HG02642 (cell line): ENCODE measurements around the gene IRF2BP1.
"Not testable (repeated sequence)": the region's sequence is repeated elsewhere in the genome, so short reads cannot be mapped to it uniquely, and the experiment has no call there.

Experiments
- ATAC-seq: cut with Tn5 transposase; IDR thresholded peaks from one replicate; pipeline ENCODE4 v1.9.1; 2021; ENCODE audit warnings: mild to moderate bottlenecking; ENCODE audit not compliant: unreplicated experiment, poor library complexity

IRF2BP1 gene

DNA sequence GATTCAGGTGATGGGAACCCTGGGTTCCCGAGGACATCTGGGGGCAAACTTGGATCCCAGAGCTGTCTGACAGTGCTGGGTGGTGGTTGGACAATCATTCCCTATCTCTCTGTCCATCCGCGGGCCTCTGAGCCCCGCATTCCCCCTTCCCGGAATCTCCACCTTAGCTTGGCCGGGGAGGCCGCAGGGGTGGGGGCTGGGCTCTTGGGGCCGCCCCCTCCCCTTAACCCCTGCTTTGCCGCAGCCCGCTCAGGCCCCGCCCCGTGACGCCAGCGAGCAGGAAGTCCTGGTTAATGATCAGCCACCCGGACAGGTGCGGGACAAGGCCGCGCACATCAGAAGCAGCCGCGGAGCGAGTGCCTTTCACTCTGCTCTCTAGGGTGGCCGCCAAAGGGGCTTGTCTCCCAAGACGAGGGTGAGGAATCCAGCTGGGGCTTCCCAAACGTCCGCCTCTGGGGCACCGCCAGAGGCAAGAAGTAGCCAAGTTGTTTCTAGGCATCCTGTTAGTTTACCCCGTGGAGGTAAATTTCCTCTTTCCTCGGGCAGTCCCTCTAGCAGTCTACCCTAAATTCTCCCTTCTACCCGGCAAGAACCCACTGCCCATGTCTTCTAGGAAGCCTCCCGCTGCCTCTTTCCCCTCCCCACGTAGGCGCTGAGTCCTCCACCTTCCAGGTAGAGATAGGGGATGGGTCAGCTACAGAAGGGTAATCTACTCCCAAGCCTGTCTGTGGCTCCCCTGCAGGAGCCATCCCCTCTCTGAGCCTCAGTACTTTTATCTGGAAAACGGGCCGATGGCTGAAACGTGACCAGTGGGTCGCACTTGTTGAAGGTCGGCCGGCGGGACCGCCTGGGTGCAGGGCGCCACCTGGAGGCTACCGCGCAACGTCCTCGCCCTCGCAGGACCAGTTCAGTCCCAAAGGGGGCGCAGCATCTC, 3.0 kb downstream of the IRF2BP1 start:
- ATAC-seq, result no peak

DNA sequence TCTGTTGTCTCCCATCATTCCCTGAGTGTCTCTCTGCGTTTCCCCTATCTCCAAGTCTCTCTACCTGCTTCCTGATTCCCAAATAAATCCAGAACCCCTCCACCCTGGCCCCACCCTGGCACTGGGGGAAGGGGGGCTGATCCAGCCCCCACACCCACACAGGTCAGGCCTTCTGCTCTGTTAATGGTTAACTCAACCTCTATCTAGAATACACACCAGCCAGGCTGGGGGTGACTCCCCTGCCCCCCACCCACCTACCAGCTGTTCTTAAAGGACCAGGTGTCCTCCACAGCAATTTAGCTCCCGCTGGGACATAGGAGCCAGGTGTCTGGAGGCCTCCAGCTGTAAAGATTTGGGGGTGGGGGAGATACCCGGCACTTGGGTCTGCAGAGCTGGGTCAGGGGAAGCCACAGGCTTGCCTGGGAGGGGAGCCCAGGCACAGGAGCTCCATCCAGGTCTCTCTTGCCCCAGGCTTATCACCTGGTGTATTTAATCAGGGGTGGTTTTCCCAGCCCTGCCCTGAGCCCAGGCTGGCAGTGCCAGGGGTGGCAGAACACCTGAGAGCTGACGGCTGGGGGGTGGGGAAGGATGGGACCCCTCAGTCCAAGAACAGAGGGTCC, 3.9 kb downstream of the IRF2BP1 start:
- ATAC-seq, result no peak

DNA sequence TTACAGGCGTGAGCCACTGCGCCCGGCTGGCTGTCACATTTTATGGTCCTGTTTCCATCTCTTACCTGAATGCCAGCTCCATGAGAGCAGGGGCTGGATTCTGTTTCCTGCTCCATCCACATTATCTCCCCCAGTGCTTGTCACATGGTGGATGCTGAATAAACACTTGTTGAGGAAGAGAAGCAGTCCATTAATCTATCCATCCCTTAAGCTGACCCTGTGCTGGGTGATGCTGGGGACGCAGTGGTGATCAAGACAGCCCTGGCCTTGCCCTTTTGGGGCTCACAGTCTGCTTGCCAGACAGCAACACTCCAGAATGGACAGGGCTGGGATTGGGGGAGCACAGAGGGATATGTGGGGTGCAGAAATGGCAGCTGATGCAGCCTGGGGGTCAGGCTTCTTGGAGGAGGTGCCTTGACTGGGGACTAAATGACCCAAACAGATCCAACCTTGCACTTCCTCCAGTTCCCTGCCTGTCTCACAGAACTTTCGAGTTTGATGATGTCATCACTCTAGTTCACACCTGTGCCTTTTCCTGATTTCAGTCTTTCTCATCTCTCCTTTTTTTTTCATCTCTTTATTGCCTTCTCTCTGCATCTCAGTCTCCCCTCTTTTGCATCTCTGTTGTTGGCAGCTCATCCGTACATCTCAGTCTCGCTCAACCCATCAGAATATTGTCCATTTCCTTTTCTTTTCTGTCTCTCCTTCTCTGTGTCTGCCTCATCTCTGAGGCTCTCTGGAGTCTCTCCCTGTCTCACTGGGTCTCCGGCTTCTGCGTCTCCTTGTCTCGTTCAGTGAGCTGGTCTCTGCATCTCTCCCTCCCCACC, 4.6 kb downstream of the IRF2BP1 start:
- ATAC-seq, result no peak

DNA sequence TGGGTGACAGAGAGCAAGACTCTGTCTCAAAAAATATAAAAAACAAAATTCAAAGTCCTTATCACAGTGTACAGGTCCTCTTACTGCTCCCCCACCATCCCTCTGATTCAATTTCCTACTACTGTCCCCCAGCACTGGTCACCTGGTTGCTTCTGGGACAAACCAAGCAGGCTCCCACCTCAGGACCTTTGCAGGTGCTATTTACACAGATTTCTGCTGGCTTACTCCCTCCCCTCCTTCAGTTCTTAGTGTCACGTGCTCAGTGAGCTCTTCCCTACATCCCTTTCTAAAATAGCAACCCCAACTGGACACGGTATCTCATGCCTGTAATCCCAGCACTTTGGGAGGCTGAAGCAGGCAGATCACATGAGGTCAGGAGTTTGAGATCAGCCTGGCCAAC, 6.0 kb downstream of the IRF2BP1 start:
- no peak for ATAC-seq

DNA sequence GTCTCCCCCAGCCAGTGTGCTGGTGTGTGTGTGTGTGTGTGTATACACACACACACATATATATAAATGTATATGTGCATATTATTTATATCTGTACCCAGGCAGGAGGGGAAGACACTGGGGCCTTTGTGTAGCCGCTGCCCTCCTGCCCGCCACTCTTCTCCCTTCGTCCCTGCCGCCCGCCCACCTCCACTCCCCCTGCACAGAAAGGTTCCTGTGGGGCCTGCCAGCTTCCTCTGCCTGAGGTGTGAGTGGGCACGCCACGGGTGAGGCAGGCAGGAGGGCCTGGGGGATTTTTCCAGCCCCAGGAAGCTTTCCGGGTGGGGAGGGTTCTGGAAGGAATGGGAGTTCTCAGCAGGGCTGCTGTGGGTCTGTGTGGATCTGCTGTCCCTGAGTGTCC, 6.9 kb downstream of the IRF2BP1 start:
- no peak for ATAC-seq

DNA sequence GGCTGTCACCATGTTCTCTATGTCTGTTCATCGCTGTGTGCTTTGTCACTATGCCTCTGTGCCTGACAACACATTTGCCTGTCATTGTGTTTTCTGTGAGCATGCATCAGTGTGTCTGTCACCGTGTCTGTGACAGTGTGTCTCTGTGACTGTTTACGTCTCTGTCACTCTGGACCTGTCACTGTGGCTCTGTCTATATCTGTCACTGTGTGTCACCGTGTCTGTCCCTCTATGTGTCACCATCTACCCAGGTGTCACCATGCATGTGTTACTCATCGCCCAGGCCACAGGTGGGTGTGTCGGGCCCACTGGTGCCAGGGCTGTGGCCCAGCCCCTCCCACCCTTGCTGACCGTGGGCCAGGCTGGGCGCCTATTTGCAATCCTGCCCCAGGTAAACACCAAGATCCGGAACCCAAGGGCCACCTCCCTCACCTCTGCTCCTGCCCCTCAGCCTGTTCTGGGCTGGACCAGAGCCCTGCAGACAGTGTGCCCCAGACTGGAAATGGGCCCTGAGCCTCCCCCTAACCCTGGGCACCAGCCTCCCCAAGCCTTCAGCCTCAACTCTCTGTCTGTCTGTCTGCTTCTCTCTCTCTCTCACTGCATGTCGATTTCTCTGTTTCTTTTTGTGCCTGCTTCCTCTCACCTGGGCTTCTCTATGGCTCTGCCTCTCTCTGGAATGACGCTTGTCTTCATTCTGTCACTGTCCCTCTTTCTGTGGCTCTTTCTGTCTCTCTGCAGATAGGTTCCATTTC, 7.7 kb downstream of the IRF2BP1 start:
- no peak for ATAC-seq

DNA sequence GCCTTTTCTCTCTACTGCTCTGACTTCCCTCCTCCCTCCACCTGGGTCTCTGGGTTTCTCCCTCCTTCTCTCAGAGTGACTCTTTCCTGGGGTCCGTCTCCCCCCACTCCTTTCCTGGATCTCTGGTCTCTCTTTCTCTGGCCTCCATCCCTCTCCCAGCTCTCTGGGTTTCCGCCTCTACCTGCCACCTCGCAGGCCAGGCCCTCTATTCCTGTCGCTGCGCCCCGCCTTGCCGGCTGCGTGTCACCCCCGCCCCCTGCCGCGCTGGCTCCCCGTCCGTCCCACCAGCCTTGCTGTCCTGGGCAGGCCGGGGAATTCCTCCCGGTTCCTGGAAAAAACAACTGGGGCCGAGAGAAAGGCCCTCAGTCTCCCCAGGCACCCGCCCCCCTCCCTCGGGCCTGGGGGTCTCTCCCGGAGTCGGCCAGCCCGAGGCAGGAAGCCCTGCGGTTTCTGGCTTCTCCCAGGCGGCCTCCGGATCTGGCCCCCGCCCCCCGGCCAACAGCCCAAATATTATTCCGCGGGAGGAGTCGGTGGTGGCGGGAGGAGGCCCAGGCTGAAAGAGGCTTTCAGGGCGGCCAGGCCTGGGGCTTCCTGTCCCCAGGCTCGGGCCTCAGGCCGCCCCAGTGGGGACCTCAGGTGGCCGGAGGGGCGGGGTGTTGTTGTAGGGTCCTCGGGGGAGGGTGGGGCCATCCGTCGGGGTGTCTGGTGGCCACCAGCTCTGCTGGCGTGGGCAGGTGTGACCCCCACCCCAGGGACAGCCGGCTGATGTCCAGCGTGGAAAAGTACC, 9.3 kb downstream of the IRF2BP1 start:
- no peak for ATAC-seq

DNA sequence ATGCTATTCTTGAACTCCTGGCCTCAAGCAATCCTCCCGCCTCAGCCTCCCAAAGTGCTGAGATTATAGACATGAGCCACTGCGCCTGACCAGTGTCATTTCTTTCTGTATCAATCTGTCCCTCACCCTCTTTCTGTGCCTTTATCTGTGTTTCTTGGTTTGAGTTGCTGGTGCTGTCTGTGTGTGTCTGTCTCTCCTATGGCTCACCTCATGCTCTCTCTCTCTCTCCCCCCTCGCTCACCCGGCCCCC, 9.9 kb downstream of the IRF2BP1 start:
- ATAC-seq, result no peak

DNA sequence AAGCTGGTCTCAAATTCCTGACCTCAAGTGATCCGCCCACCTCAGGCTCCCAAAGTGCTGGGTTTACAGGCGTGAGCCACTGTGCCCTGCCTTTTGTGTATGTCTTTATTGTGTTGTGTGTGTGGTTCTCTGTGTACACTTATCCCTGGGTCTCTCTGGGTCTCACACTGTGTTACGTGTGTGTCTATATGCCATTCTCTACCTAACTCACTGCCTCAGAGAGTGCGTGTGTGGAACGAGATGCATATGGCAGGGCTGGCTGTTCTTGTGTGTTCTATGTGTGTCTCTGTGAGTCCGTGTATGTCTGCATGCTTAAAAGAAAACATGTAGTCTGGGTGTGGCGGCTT, 11.3 kb downstream of the IRF2BP1 start:
- ATAC-seq, result no peak

DNA sequence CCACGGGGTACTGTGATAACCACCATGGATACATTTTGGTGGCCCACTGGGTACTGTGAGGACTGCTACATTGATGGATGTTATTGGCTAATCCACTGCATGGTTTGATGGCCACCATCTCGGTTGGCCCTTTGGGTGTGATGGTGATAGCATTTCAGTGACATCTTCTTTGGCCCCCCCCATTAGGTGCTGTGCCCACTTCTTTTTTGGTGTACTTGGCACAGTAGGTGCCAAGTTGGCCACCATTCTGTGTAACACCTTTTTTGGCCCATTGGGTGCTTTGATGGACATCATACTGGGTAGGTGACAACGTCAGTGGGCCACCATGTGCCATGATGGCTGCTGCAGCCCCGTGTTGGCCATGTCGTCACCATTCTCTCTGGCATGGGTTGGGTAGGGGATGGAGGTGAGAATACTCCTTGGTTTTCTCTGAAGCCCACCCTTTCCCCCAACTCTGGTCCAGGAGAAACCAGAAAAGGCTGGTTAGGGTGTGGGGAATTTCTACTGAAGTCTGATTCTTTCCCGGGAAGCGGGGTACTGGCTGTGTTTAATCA, 12.6 kb downstream of the IRF2BP1 start:
- no peak for ATAC-seq

DNA sequence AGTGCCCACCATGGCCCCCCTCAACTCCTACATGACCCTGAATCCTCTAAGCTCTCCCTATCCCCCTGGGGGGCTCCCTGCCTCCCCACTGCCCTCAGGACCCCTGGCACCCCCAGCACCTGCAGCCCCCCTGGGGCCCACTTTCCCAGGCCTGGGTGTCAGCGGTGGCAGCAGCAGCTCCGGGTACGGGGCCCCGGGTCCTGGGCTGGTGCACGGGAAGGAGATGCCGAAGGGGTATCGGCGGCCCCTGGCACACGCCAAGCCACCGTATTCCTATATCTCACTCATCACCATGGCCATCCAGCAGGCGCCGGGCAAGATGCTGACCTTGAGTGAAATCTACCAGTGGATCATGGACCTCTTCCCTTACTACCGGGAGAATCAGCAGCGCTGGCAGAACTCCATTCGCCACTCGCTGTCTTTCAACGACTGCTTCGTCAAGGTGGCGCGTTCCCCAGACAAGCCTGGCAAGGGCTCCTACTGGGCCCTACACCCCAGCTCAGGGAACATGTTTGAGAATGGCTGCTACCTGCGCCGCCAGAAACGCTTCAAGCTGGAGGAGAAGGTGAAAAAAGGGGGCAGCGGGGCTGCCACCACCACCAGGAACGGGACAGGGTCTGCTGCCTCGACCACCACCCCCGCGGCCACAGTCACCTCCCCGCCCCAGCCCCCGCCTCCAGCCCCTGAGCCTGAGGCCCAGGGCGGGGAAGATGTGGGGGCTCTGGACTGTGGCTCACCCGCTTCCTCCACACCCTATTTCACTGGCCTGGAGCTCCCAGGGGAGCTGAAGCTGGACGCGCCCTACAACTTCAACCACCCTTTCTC, 13.6 kb downstream of the IRF2BP1 start:
- no peak for ATAC-seq

DNA sequence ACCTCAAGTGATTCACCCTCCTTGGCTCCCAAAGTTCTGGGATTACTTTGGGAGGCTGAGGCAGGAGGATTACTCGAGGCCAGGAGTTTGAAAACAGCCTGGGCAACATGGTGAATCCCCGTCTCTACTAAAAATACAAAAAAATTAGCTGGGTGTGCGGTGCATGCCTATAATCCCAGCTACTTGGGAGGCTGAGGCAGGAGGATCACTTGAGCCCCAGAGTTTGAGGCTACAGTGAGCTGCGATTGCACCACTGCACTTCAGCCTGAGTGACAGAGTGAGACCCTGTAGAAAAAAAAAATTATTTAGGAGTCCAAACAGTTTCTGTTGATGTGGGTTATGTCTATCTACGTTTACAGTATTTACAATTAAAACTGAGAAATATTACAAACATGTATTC, 15.1 kb downstream of the IRF2BP1 start:
- ATAC-seq, result no peak

DNA sequence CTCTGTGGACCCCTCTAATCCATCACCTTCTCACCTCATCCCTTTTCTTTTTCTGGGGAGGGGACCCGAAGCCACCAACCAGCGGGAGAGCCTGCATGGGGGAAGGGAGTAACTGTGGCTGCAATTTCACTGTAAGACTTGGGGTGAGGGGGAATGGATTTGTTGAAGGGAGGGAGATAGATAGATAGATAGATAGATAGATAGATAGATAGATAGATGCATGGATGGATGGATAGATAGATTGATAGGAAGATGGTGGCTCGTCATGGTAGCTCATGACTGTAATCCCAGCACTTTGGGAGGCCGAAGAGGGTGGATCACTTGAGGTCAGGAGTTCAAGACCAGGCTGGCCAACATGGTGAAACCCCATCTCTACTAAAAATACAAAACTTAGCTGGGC, 18.7 kb downstream of the IRF2BP1 start:
- not testable (repeated sequence) for ATAC-seq

DNA sequence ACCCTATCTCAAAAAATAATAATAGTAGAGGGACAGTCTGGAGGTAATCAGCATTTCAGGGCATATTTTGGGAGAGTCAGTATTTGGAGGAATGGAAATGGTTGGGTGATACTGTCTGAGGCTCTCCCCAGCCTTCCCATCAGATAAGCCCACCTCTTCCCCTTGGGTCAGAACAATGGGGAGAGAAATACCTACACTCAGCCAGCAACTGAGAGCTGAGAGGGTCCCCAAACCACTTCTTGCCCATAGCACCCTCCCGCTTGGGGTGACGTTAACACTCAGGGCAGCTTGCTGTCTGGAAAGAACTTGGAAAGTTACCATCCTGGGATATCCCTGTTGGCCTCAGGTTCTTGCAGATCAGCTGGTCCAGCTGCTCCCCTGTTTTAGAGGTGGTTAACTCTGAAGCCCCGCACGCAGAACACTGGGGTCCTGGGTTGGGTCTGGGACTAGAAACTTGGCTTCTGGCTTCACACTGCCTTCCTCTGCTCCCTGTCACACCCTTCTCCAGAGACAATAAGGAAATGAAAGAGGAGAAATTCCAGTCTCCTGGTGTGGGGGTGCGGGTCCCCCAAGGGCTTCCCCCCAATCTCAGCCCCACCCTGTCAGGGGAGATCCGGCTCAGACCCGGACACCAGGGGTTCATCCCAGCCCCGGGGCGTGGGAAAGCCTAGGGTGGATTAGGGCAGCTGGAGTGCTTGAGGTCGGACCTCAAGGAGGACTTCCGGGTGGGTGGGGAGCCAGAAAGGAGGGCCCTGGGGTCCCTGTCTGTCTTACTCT, 19.4 kb downstream of the IRF2BP1 start:
- ATAC-seq, result no peak

DNA sequence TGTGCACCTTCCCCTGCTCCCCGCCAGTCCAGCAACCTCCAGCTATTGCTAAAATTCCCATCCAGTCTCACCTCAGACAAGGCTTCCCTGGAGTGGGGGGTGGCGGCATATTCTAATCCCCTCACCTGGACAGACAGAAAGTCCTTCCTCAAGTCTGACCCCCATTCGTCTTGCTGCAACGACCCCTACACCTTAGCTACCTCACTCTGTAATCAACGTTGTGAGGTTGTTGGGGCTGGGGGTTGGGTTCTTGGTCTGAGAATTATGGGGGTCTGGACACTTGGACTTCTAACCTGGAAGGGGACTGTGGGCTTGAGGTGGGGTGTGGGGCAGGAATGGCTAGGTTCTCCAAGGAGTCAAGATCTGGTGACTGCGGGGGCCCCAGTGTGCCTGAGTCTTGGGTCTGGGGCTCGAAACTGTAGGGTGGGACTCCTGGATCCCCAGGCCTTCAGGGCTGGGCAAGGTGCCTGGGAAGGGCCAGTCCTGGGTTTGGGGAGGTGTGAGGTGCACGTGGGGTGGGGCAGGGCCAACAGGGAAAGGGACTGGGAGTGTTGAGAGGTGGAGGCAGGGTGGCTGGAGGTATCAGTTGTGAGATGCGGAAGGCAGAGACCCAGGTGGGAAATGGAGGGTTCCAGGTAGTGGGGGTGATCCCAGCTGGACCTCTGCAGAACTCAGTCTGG, 20.5 kb downstream of the IRF2BP1 start:
- no peak for ATAC-seq

DNA sequence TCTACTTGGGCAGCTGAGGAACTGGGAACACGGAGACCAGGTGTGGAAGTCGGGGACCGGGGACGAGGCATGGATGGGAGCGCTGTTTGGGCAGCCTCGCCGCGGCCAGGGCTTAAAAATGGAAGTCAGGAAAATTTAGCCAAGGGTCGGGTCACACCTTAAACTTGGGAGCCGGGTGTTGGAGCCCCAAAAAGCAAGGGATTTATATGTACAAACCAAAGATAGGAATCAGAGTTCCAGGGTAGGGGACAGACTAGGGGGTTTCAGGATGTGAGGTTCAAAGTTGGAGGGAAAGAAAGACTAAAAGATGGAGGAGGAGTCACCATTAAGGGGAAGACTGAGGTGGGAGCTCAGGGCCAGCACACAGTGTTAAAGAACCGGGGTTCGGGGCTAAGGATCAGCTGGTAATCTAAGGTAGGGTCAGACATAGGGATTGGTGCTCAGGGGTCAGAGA, 21.3 kb downstream of the IRF2BP1 start:
- no peak for ATAC-seq

DNA sequence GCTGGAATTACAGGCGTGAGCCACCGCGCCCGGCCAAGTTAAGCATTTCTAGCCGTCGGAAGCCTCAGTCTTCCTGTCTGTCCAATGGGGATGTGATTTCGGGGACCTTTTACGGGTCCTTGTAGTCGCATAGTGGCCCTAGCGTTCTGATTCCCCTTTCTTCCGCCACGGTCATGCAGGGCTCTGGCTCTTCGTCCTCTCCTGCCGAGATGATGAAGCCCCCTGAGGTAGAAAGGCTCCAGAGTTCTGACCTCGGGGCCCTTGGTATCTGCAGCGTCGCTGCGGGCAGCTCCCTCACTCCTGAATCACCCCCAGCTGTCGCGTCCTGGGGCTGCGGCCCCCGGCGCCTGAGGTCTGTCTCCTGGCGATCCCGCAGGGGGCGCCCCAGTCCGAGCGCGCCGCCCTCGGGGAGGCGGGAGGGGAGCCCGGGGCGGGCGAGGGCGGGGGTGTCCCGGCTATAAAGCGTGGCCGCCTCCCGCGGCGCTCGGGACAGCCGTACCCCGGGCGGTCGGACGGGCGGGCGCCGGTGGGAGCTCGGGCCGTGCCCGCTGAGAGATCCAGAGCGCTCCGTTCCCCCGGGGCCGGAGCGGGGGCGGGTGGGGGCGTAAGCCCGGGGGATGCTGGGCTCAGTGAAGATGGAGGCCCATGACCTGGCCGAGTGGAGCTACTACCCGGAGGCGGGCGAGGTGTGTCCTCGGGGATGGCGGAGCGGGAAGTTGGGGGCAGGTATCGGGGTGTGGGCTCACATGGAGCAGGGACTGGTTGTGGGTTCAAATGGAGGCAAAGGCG, 21.9 kb downstream of the IRF2BP1 start, which contains the start of gene FOXA3:
TSS of gene FOXA3 (plus strand) at position 487 of the 789 bp plus-strand sequence. CDS start at position 618, 131 bp downstream.
- ATAC-seq, result peak; percentile 34
